ENCODE measurements around the gene HYKK.
"Not testable (repeated sequence)": the region's sequence is repeated elsewhere in the genome, so short reads cannot be mapped to it uniquely, and the experiment has no call there.

Gene HYKK

DNA sequence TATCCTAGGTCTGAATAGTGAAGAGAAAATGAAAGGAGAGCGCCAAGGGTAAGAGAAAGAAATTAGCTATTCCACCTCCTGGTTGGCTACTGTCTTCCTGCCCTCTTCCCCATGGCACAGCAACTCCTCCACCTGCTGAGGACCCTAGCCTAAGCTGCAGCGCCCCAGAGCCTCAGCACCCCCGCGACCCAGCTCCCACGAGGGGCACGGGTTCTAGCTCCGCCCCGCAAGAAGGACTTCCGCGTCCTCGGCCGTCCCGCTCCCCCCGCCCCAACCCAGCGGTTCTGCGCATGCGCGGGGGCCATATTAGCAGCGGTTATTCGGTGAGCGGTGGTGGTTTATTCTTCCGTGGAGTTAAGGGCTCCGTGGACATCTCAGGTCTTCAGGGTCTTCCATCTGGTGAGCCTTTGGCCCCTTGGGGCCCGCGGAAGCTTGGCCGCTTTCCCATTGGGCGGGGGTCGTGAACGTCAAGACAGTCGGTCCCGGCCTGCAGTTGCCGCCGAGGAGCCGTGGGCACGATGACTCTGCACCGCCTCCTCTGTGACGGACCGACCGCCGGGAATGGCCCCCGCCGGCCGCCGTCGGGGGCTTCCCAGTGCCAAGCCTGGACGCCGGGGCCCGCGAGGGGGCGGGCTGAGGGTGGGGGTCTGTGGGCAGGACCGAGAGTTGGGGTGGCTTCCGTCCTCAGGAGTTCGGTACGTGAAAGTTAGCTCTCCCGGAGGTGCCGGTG is 32.9 kb downstream of the HYKK start, which contains the start of gene PSMA4:
TSS of gene PSMA4 (plus strand) at position 304 of the 730 bp plus-strand sequence. CDS start 1,484 bp downstream, outside the sequence.
- DNase-seq (ENCODE audit: low spot score), result peak; percentile 91

DNA sequence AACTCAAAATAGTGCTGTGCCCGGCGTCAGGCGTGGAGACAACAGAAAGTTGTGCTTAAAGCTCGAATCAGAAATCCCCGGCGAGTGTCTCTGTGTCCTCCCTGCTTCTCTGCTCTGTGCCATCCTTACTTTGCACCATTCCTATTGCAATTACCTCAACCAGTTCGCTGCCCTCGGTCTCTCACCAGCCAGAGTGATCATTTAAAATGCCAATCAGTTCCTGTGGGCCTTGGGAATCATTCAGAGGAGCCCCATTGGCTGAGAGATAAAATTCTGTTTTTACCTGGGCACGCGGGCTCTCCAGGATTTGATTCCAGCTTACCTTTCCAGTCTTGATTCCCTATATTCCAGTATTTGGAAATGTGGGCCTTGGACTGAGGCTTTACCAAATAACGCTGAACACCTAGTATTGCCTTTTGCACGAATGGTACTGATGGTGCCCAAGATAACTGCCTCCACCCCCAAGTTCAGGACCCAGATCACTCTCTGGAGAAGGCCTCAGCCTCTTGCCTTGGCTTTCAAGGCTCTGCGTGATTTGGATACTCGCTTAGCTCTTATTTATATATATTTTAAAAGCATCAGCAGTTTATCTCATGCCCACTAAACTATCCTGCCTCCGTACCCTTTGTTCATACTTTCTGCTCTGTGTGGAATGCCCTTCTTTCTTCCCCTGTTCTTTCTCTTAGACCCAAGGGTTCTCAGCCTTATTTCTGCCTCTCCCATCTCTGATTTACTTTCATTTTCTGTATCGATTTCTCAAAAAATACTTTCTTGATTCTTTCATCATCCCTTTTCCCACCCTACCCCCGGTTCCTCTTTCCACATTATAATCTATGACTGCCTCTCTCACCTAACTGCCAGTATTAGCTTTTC is 33.7 kb downstream of the HYKK start:
- peak; percentile 37 for DNase-seq (ENCODE audit: low spot score)

DNA sequence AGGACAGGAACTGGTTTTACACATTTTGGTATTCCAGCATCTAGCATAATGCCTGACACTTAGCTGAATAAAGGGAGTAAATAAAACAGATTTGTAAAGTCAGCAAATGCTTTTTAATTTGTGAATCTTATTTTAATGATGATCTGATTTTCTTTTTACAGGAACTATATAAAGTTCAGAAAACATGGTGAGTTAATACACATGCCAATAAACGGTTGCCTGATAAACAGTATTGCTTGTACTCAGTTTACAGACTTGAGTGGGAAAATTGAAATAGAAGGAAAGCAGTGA is 34.3 kb downstream of the HYKK start:
- DNase-seq (ENCODE audit: low spot score), result no peak

DNA sequence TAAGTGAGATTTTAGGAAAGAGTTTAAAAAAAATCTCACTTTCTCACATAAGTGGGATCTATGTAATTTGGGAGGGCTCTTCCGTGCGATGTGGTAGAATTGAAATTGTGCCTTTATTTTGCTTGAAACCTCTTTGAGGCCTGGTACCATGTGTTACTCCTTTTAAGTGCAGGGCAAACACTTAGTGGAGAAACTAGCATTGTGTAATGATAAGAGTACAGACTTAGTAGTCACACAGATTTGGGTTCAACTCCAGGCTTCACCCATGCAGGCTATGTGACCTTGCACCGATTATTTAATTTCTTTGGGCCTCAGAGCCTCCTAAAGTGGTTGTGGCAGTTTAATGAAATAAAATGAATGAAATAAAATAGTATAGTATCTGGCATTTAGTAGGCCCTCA is 35.3 kb downstream of the HYKK start:
- no peak for DNase-seq (ENCODE audit: low spot score)

DNA sequence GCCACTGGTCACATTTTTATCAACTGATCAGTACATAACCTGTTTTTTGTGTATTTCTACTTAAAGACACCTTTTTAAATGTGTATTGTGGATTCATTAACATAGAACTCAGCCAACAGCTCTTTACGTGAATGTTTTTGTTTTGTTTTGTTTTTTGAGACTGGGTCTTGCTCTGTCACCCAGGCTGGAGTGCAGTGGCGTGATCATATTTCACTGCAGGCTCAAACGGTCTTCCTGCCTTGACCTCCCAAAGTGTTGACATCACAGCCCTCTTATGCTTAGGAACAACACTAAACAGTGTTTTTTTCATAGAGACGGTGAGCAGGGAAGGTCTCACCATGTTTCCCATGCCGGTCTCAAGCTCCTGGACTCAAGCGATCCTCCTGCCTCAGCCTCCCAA is 42.8 kb downstream of the HYKK start:
- no peak for DNase-seq (ENCODE audit: low spot score)

DNA sequence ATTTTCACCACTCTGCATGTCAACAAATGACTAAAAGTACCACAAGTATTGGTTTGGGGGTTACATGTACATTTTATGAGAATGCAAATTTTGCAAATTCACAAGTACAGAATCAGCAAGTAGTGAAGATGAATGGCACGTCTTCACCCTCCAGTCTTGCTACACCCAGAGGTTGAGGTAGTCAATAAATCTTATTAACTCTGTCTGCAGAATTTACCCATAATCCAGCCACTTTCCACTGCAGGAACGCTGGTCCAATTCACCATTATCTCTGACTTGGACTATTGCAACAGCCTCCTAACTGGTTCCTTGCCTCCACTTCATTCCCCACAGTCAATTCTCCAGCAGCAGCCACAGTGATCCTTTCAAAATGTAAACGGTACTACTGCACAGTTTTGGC is 43.4 kb downstream of the HYKK start:
- DNase-seq (ENCODE audit: low spot score), result no peak

DNA sequence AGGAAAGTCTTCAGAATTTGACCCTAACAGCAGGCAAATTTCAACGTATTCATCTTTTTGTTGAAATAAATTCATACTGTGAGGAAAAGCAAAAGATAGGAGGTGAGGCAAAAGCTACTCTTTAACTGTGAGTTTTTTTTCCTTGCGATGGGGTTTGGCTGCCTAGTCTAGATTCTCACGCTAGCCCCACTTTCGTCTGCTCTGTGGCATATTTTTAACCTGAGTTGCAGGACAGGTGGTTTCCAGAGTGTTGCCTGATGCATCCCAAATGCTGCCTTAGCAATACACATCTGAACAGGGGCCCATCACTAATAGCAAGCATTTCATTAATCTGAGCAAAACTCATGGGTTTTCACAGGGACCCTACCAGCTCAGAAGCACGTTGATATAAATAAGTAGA is 44.5 kb downstream of the HYKK start:
- DNase-seq (ENCODE audit: low spot score), result no peak

DNA sequence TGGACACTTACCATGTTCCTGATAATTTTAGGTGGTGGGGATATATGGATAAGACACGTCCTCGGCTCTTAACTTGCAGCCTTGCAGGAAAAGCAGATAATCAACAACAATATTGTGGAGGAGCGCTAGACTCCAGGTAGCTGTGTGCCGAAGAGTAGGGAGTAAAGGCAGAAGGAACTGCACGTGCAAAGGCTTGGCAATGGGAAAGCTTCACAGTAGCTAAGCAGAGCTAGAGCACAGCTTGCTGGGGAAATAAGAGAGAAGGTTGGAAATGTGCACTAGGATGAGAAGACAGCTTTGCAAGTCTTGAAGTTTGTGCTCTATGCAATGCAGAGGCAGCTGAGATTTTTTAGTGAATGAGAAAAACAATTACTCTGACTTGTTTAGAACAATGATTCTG is 45.2 kb downstream of the HYKK start:
- DNase-seq (ENCODE audit: low spot score), result no peak

DNA sequence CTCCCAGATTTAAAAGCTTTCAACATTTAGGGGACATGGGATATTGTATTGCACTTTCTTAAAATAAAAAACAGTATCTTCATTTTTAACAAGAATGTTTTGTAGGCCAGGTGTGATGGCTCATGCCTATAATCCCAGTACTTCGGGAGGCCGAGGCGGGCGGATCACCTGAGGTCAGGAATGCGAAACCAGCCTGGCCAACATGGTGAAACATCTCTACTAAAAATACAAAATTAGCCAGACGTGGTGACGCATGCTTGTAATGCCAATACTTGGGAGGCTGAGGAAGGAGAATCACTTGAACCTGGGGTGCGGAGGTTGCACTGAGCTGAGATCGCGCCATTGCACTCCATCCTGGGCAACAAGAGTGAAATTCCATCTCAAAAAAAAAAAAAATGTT is 52.8 kb downstream of the HYKK start:
- DNase-seq (ENCODE audit: low spot score), result not testable (repeated sequence)

DNA sequence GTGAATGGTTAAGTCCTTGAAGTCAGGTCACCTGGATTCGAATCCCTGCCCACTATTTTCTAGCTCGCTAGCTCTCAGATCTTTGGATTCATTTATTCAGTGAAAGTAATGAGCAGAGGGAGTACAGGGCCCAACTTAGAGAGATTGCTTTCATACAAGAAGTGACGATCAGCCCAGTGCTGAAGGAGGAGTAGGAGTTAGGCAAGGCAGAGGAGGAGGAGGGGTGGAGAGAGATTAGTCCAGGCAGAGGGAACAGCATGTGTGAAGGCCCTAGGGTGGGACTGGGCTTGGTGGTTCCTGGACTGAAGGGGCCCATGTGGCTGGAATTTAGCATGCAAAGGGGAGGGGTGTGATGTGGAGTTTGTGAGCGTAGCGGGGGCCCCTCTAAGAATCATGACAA is 54.1 kb downstream of the HYKK start:
- DNase-seq (ENCODE audit: low spot score), result no peak

DNA sequence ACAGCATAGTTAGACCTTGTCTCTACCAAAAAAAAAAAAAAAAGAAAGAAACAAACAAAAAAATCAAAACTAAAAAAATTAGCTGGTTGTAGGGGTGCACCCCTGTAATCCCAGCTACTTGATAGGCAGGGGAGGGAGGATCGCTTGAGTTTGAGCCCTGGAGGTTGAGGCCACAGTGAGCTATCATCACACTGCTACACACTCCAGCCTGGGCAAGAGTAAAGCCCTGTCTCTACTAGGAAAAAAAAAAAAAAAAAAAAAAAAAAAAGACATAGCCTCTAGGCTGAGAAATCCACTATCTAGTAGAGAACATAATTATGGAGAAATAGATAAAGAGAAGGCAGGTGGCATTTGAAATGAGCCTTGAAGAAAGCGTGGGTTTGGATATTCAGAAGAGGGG is 55.7 kb downstream of the HYKK start:
- DNase-seq (ENCODE audit: low spot score), result no peak

DNA sequence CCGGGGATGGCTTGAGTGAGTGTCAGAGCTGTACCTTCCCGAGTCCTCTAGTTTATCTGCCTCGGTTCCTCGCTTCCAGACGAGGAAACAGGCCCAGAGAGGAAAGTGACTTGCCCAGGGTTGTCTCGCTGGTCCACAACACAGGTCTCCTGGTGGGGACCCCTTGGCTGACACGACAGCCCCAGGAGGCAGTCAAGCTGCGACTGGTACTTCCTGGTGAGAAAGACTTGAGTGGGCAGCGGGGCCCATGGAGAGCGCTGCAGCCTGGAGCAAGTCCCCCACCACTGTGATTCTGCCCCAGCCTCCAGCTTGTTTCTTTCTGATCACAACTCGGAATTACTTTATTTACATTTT is 57.3 kb downstream of the HYKK start:
- DNase-seq (ENCODE audit: low spot score), result no peak

DNA sequence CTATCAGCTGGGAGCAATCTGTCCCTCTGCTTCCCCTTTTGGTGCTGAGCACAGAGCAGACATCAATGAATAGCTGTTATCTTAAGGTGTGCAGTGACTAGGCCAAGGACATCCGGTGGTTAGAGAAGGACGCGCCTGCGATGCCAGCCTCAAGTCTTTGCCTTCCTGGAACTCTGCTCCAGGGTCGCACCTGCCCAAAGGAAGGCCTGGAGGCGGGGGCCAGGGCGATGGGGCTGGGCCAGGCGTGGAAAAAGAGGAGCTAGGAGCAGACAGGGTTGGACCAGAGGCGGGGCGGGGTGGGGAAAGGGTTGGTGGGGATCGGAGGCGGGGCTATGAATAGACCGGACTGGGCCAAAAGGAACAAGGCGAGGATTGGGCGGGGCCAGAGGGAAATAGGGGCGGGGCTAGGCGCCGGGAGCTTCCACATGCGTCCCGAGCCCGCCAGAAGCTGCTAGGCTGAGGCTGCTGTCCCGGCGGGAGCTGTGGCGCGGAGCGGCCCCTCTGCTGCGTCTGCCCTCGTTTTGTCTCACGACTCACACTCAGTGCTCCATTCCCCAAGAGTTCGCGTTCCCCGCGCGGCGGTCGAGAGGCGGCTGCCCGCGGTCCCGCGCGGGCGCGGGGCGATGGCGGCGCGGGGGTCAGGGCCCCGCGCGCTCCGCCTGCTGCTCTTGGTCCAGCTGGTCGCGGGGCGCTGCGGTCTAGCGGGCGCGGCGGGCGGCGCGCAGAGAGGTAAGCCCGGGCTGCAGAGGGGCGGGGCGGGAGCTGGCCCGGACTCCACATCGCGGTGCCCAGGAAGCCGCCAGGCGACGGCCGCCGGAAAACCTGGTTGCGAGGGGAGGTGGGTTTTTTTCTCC is 57.9 kb downstream of the HYKK start, which contains the start of gene CHRNA5:
TSS of gene CHRNA5 (plus strand) at position 424 of the 854 bp plus-strand sequence. CDS start at position 624, 200 bp downstream.
- no peak for DNase-seq (ENCODE audit: low spot score)

DNA sequence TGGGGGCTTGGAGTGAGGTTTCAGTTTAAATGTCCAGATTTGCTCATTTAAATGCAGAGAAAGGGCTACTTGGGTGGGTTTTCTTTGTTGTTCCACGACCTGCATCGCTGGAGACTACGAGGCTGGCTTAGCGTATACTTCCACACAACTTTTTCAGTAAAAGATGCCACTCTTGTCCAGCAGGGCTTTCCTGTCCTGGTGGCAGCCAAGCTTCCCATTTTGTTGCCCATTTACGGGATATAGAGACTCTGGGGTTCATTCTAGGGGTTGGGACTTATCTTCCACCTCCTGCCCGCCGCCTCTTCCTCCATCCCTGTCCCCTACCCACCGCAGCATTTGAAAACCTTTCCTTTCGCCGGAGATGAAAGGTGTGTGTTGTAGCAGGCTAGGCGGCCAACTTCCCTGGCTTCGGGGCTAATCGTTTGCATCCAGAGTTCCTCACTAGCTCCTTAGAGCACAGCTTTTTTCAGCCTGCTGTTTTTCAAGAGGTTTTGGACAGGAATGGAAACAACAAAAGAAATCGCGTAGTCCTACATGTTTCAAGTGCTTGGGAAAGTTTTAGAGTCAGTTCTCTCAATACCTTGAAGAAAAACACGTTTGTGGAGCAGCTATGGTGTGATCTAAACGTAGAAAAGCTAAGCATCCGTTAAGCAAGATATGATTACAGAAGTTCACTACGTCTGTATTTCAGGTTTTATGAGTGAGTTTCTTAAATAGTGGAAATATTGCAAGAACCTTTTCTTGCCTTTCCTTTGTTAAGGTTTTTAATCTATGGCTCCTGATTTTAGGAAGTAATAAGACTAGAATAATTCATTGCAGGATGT is 58.8 kb downstream of the HYKK start:
- DNase-seq (ENCODE audit: low spot score), result no peak

DNA sequence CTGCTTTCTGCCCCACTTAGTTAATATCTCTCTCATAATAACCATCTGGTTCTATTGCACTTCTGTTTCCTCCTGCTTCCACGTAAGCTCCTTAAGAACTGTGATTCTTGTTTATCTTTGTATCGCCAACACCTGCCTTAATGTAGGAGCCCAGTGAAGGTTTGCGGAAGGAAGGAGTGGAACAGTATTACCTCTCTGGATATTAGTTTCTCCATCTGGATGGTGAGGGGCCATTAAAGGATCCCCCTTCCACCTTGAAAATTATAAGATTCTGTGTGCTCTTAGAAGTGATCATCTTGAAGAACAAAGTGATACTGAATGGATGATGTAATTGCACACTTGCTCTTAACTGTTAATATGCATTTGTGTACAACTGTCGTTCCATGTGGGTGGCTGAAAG is 60.2 kb downstream of the HYKK start:
- no peak for DNase-seq (ENCODE audit: low spot score)

DNA sequence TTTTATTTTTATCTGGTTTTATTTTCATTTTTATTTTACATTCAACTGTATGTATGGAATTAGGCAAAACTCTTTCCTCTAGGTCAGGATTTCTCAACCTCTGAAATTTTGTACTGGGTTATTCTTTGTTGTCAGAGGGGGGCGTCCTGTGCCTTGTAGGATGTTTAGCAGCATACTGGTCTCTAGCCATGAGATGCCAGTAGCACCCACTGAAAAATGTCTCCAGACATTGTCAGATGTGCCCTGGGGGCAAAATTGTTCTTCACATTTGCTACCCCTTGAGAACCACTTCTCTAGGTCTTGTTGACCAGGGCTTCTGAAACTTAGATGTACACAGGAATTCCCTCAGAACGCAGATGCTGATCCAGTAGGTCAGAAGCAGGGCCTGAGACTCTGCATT is 63.3 kb downstream of the HYKK start:
- no peak for DNase-seq (ENCODE audit: low spot score)

DNA sequence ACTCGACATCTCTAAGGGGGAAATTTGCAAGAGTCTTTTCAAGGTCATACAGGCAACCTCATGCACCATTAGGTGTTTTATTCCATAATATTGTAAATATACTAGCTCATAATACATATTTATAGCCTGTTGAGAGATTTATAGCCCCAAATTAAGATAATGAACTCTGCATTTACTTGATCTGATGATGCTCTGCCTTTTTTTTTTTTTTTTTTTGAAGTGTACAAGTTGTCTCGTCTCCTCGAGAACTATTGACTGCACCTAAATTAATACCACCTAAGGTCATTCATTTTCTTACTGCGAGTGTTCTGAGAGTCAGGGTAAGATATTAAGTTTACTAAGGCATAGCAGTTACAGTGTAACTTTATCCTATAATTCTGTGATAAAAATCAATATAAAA is 64.0 kb downstream of the HYKK start:
- DNase-seq (ENCODE audit: low spot score), result no peak

DNA sequence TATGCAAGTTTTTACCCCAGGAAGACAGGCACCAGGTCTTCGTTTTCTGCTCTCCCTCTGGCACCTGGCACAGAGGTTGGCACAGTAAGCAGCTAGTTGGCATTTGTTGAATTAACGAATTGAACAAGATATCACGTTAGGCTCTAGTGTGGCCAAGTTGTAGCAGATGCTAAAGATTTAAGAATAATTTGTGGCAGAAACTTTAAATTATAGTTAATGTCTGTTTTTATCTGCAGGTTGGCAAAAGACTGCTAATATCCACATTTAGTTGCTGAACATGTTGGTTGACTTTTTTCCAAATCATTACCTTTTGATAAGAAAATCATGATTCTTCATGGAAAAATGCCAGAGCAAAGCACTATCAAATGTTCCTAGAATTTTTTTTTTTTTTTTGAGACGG is 66.0 kb downstream of the HYKK start:
- DNase-seq (ENCODE audit: low spot score), result no peak

DNA sequence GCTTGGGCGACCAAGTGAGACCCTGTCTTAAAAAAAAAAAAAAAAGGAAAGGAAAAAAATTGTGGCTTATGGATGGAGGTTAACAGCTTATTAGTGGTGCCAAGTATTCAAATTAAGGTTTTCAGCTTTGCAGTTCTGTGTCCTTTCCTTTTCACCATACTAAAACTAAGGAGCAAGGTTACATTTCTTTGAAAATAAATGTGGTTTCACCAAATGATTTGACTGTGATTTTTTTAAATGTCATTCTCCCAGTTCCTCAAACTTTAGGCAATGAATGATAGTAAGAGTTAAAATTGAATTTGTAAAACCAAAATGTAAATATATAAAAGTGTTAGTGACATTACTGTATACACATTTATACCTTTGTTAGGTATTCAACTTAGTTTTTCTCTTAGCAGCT is 67.6 kb downstream of the HYKK start:
- no peak for DNase-seq (ENCODE audit: low spot score)

Data from hematopoietic multipotent progenitor cell treated with erythropoietin and hydrocortisone succinate and interleukin-3 and kit ligand, for 15 days (in vitro differentiated cells).